SKM-1 treated with dmso at 0.1 percent for 144 hours (cell line): ENCODE data around the gene FAM124A.
A peak's percentile ranks its signal among the peaks of the same experiment; 100 is the strongest.
"Not testable (repeated sequence)": the region's sequence is repeated elsewhere in the genome, so short reads cannot be mapped to it uniquely, and the experiment has no call there.

Experiments used
- DNase-seq: peaks from one replicate; lab custom pipeline; 2025; ENCODE audit not compliant: unreplicated experiment; lab: John Stamatoyannopoulos, UW

FAM124A gene

GRCh38 chr13:51267622-51268021 is 45.4 kb downstream of the FAM124A start:
- no peak for DNase-seq

DNA sequence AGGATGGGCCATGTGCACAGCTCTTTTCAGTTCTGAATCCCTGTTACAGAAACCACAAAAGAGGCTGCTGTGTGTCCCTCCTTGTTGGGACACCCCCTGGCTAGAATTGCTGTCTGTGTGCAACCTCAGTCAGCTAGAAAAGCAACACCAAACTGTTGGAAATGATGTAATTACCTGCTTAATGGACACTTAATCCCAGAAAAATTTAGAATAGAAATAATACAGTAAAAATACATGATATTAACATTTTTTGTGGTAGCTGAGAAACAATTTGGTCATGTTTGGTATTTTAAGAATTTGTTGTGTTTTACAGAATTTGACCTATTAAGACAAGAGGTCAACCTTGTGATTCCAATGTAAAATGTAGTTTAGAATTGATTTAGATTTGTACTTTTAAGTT is 46.8 kb downstream of the FAM124A start:
- DNase-seq: no peak

DNA sequence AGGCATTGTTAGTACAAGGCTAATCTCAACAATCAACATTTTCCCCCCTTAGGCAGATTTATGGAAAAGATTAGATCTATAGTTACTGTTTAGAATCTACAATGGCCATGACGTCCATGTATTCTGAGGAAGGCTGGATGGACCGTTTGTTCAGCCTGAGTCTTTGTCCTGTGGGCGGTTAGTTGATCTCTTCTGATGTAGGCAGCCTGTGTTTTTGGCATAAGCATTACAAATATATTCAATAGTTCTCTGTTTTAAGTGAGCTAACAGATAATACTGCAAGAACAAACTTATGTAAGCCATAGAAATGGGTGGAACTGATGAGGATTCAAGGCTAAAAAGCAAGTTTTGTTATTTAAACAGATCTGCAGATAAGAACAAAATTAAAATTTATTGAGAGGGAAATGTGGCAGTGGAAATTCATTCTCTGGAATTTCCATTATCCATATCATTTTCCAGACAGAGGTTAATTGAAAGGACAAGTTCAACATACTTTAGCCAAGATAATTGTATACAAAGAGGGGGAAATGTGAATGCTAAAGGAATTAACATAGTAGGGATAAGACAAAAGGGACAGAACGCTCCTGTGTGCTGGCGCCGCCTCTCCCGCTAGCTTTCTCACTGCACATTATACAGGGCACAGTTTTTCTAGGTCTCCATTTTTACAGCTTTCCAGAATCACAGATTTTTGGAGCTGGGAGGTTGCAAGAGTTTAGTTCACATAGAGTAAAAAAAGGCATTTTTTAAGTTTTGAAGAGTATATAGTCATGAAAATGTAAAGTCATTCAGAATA is 48.6 kb downstream of the FAM124A start:
- DNase-seq: no peak

GRCh38 chr13:51271528-51272085 is 49.4 kb downstream of the FAM124A start:
- DNase-seq: no peak

DNA sequence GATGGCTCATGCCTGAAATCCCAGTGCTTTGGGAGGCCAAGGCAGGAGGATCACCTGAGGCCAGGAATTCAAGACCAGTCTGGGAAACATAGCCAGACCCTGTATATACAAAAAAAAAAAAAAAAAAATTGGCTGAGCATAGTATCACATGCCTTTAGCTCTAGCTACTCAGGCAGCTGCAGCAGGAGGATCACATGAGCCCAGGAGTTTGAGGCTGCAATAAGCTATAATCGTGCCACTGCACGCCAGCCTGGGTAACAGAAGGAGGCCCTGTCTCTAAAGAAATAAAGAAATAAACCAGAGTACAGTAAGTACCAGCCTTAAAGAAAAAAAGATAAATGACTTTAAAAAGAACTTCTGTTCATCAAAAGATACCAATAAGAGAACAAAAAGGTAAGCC is 52.9 kb downstream of the FAM124A start:
- DNase-seq: no peak

DNA sequence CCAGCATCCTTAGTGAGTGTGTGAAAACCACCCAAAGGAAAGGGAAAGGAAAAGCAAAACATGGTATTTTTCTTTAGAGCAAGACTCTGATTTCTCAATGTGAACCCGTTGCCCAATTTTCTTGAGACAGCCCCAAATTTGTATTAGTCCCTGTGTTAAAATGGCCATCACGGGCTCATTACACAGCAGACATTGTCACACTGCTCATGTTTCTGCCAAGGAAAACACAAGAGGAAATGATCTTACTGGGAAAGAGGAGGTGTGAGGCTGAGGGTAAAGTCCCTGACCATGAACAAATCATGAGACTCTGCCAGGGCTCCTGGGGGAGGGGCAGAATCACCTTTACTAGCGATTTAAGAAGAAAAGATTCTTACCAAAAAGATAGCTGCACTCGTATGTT is 54.4 kb downstream of the FAM124A start:
- DNase-seq: no peak

GRCh38 chr13:51277928-51278327 is 55.7 kb downstream of the FAM124A start:
- DNase-seq: no peak

- DNase-seq: no peak
Measured at GRCh38 chr13:51278426-51279130, 56.4 kb downstream of the FAM124A start.

DNA sequence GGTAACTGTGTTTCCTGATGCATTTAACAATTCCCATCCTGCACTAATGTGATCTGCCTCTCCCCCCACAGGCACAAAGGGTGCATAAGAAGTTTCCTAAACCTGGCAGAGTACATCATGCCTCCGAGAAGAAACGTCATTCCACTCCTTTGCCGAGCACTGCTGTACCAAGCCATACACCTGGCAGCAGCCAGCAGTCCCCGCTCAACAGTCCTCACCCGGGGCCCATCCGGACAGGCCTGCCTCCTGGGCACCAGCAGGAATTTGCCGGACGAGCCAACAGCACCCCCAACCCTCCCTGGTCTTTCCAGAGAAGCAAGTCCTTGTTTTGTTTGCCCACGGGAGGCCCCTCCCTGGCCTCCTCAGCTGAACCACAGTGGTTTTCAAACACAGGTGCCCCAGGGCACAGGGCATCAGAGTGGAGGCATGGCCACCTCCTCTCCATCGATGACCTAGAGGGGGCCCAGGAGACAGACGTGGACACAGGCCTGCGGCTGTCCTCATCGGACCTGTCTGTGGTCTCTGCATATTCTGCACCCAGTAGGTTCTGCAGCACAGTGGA is 58.3 kb downstream of the FAM124A start:
- no peak for DNase-seq

GRCh38 chr13:51282322-51282721 is 60.1 kb downstream of the FAM124A start:
- no peak for DNase-seq

GRCh38 chr13:51282923-51283322 is 60.7 kb downstream of the FAM124A start:
- DNase-seq: not testable (repeated sequence)

- no peak for DNase-seq
Measured at GRCh38 chr13:51283371-51283770, 61.2 kb downstream of the FAM124A start.

GRCh38 chr13:51284339-51284738 is 62.1 kb downstream of the FAM124A start:
- DNase-seq: no peak

- DNase-seq: peak; percentile 57
Measured at GRCh38 chr13:51286135-51287002, 64.2 kb downstream of the FAM124A start.

DNA sequence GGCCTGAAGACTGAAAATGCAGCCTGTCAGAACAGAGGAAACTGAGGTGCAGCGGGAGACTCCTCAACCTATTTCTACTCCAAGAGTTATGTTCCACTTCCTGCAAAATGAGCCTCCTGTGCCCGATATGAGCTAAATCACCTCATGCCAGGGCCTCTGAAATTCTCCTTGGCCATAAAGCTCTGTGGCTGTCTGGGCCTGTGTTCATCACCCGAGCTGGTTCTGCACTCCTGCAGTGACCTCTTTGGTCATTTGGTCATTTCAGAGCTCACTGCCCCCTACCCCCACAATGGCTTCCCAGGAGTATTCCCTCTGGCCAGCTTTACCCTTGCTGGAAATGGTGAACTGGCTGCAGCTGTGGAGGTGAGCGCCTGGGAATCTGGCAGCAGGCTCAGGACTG is 65.6 kb downstream of the FAM124A start:
- DNase-seq: no peak

DNA sequence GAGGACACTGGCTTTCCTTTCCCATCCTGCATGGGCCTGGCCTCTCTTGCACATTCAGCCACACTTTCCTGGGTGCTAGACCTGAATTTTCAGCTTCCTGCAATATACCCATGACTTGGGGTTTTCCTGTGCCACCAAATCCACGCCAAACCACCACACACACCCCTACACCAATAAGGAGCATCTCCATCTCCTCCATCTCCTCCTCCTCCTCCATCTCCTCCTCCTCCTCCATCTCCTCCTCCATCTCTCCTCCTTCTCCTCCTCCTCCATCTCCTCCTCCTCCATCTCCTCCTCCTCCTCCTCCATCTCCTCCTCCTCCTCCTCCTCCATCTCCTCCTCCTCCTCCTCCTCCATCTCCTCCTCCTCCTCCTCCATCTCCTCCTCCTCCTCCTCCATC is 66.1 kb downstream of the FAM124A start:
- DNase-seq: not testable (repeated sequence)

GRCh38 chr13:51291341-51291740 is 69.1 kb downstream of the FAM124A start:
- DNase-seq: no peak

GRCh38 chr13:51292000-51292565 is 69.9 kb downstream of the FAM124A start:
- no peak for DNase-seq

DNA sequence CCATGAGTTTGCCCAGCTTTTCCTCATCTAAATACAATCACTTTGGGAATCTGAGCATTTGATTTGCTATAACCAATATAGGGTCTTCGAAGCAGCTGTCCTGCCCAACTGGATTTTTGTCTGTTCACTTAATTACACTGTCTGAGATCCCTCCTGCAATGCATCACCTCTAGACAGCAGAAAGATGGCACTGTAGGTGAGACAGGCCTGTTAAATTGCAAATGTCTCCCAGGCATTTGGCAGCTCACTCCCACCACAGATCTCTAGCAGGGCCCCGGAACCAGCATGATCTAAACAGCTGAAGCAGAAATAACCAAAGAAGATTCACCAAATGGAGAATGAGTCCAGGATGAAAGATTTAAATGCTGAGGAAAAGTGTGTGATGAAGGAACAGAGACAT is 75.4 kb downstream of the FAM124A start:
- no peak for DNase-seq

- DNase-seq: no peak
Measured at GRCh38 chr13:51298812-51299211, 76.6 kb downstream of the FAM124A start.
